RWPE2 (cell line): ENCODE data around the gene JMJD8.

Experiments used
- ATAC-seq: fragments of 200-7000 bp; cut with Tn5 transposase; 3 replicates; pipeline ENCODE4 v1.9.1; 2021; ENCODE audit warnings: low read depth
- DNase-seq: peaks from one replicate; pipeline ENCODE4 v3.0.0-alpha.2; 2020; ENCODE audit warnings: low spot score
- H3K27ac ChIP-seq: fragments of 450-650 bp; 2 replicates; pipeline ENCODE4 v1.5.1; 2017; ENCODE audit warnings: mild to moderate bottlenecking; ENCODE audit not compliant: poor library complexity, severe bottlenecking
- H3K27me3 ChIP-seq: fragments of 250-450 bp; sonication (Bioruptor Pico); 2 replicates; pipeline ENCODE4 v1.5.1; 2021; ENCODE audit warnings: mild to moderate bottlenecking, moderate library complexity; ENCODE audit not compliant: insufficient read depth, poor library complexity, severe bottlenecking
- H3K36me3 ChIP-seq: fragments of 250-450 bp; sonication (Bioruptor Pico); 2 replicates; pipeline ENCODE4 v1.5.1; 2020; ENCODE audit warnings: low read depth, mild to moderate bottlenecking, moderate library complexity
- H3K4me1 ChIP-seq: fragments of 250-450 bp; sonication (Bioruptor Pico); 2 replicates; pipeline ENCODE4 v1.5.1; 2021; ENCODE audit warnings: mild to moderate bottlenecking, moderate library complexity; ENCODE audit not compliant: insufficient read depth, poor library complexity, severe bottlenecking
- H3K4me3 ChIP-seq: fragments of 250-450 bp; sonication (Bioruptor Pico); 2 replicates; pipeline ENCODE4 v1.5.1; 2021; ENCODE audit warnings: mild to moderate bottlenecking, moderate library complexity; ENCODE audit not compliant: severe bottlenecking
- H3K9me3 ChIP-seq: fragments of 250-450 bp; sonication (Bioruptor Pico); 2 replicates; pipeline ENCODE4 v1.5.1; 2021; ENCODE audit warnings: mild to moderate bottlenecking, moderate library complexity; ENCODE audit not compliant: severe bottlenecking
- TF ChIP-seq, protein P1 (sequence below): fragments of 450-650 bp; IDR thresholded peaks from one replicate; pipeline ENCODE4 v1.5.1; 2017; ENCODE audit warnings: mild to moderate bottlenecking, moderate library complexity; ENCODE audit not compliant: poor library complexity, severe bottlenecking

The JMJD8 gene

DNA sequence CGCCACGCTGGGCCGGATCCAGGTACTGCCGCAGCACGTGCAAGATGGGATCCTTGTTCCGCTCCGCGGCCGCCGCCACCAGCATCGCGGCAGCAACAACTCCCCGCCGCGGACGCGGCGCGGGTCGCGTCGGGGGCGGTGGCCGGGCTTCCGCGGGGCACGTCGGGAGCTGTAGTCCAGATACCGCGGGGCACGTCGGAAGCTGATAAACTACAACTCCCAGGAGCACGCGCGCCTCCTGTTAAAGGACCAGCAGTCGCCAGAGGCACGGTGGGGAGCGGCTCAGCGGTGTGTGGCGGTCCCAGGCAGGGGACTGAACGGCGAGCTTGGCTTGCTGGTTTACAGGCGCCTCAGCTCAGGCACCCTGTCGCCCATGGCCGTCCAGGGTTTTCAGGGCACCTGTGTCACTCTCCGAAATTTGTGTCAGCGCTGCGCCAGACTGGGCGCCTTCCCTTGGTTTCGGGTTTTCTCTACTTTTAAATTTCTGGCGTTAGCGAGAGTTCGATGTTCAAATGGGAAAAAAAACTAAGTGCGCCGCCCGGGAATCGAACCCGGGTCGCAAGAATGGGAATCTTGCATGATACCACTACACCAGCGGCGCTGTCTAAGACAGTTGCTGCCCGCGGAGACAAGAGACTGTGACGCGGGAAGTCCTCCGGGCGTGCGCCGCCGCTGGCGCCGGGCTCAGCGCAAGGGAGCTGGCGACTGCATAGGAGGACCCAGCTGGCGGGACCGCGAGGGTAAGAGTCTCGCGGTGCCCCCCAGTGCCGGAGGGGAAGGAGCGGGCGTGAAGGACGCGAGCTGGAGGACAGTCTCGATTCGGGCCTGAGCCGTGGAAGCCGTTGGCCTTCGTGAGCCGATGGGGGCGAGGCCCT is 47.7 kb downstream of the JMJD8 start, which contains the start of gene METTL26:
TSS of gene METTL26 (minus strand) at position 100 of the 875 bp plus-strand sequence. CDS start at position 85, 15 bp downstream.
- TF ChIP-seq, protein P1, sequence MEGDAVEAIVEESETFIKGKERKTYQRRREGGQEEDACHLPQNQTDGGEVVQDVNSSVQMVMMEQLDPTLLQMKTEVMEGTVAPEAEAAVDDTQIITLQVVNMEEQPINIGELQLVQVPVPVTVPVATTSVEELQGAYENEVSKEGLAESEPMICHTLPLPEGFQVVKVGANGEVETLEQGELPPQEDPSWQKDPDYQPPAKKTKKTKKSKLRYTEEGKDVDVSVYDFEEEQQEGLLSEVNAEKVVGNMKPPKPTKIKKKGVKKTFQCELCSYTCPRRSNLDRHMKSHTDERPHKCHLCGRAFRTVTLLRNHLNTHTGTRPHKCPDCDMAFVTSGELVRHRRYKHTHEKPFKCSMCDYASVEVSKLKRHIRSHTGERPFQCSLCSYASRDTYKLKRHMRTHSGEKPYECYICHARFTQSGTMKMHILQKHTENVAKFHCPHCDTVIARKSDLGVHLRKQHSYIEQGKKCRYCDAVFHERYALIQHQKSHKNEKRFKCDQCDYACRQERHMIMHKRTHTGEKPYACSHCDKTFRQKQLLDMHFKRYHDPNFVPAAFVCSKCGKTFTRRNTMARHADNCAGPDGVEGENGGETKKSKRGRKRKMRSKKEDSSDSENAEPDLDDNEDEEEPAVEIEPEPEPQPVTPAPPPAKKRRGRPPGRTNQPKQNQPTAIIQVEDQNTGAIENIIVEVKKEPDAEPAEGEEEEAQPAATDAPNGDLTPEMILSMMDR = peak; percentile 10
- peak within 1 kb of the TSS; percentile 82 for H3K4me3 ChIP-seq
- H3K36me3 ChIP-seq = no peaks in the 10 kb centered on the region
- peak within 1 kb of the TSS; percentile 44 for H3K27ac ChIP-seq
- no peaks in the 10 kb centered on the region for H3K9me3 ChIP-seq
- ATAC-seq (peak; percentile 82), DNase-seq (peak; percentile 97)
- no peaks in the 10 kb centered on the region for H3K4me1 ChIP-seq
- H3K27me3 ChIP-seq = no peaks in the 10 kb centered on the region

DNA sequence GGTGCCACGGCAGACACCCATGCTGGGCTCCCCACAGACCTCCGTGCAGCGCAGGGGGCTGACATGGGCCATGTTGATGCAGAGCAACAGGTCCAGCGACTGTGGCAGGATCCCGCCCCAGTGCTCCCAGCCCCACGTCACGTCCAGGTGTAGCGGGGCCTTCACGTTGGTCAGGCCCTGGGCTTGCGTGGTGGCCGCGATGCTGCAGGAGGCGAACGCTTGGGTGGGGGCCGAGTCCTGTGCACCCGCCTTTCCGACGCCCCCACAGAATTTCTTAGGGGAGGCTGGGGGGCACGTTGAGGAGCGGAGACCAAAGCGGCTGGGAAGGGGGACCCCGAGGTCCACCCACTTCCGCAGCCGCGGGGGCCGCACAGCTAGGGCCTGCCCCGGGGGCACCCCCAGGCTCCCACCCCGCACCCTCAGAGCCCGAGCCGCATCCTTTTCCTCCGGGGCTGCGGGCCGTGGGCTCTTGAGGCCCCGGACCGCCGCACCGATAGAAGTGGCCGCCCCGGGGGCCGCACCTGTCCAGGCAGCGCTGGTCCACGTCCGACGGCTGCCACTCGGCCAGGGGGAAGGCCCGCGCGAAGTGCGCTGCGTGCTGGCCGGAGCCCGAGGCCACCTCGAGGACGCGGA is 48.4 kb downstream of the JMJD8 start:
- H3K27ac ChIP-seq = peak overlapping the region; percentile 44
- H3K4me1 ChIP-seq = peaks cover 4% of the 10 kb centered on the region
- no peak; the same call in 2 of the 3 replicates for ATAC-seq
- DNase-seq = no peak
- TF ChIP-seq, protein P1 = no peak
- no peaks in the 10 kb centered on the region for H3K9me3 ChIP-seq
- peak overlapping the region; percentile 82 for H3K4me3 ChIP-seq
- no peaks in the 10 kb centered on the region for H3K27me3 ChIP-seq
- H3K36me3 ChIP-seq = no peaks in the 10 kb centered on the region

DNA sequence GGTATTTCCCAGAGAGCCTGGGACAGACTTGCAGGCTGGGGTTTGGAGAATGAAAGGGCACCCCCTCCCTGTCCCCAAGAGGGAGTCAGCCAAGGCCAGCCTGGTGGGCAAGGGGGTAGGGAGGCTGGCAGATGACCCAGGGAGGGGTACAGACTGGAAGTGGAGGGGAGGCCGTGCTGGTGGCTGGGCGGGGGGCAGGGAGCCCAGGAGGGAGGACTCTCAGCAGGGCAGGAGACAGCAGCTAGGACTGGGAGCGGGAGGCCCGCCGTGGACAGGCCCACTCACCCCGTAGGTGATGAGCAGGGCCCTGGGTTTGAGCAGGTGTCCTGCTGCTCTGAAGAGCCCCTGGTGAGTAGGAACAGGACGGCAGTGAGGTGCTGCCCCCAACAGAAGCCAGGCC is 49.1 kb downstream of the JMJD8 start:
- Histone ChIP-seq H3K9me3 (no peaks in the 10 kb centered on the region), H3K4me3 (peak overlapping the region; percentile 82), H3K27me3 (no peaks in the 10 kb centered on the region), H3K36me3 (no peaks in the 10 kb centered on the region), H3K27ac (no peak overlapping the region), H3K4me1 (peaks cover 4% of the 10 kb centered on the region)
- ATAC-seq (no peak), DNase-seq (no peak)
- TF ChIP-seq, protein P1 = no peak

DNA sequence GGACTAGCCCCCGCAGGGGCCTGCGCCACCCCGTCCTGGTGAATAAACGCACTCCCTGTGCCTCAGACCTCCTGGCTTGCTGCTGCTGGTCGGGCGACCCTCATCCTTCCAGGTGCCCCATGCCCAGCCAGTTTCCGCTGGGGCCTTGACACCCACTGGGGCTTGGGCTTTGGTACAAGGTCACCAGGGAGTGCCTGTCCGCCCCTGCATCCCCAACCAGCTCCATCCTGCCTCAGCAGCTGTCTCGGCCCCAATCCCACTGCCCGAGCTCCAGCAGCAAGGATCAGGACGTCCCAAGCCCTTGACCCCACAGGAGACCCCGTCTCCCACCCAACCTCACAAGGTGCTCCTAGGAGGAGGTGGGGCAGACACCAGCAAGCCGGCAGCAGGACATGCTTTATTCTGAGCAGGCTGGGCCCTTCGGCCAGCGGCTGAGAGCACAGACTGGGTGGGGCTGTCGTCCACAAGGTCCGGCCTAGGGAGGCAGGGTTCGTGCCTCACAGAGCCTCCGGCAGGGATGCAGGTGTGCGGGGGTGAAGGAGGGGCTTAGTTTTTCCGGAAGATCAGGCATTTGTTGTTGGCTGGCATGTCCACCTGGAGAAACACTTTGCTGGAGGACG is 50.0 kb downstream of the JMJD8 start:
- peaks cover 4% of the 10 kb centered on the region for H3K4me1 ChIP-seq
- H3K4me3 ChIP-seq = no peak overlapping the region
- no peaks in the 10 kb centered on the region for H3K27me3 ChIP-seq
- no peaks in the 10 kb centered on the region for H3K36me3 ChIP-seq
- DNase-seq (no peak), ATAC-seq (no peak)
- TF ChIP-seq, protein P1 = no peak
- no peaks in the 10 kb centered on the region for H3K9me3 ChIP-seq
- no peak overlapping the region for H3K27ac ChIP-seq
